GM21515 (cell line): Measurements from ENCODE around the gene KIAA0513.

Experiments
- ATAC-seq: cut with Tn5 transposase; IDR thresholded peaks from one replicate; pipeline ENCODE4 v1.9.1; 2021; ENCODE audit not compliant: unreplicated experiment

The KIAA0513 gene

DNA sequence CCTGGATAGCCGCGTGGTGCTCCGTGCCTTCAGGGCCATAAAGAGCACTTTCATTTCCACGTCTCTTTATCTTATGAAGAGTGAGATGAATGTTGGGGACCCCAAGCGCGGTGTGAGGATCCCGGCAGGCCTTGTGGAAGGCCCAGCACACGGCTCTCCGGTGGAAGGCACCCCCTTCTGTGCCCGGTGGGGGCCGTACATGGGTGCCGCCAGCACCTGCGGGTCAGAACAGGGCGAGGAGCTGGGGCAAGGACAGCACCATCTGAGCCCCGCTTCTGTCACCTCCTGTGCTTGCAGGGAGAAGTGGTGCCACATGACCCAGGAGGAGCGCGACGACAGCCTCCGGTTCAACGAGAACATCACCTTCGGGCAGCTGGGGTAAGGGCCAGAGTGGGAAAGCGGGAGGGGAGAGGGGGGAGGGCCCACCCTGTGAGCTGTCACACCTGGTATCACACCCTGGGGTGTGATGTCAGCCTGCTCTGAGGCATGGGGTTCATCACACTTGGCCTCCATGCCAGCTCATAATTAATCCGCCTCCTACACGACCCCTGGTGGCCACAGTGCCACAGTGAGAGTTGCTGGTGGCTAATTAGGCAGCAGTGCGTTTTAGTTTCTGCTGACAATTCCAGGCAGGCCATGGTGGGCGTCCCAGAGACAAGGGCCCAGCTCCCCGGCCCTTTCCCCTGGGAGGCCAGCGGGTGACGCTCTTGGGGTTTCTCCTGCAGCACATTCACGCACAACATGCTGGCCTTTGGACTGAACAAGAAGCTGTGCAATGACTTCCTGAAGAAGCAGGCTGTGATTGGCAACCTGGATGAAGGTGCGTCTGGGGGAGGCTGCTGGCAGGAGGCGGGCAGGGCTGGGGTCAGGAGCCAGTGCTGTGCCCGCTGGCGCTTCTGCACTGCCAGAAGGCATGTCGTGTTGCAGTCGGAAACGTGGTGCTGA is 59.0 kb downstream of the KIAA0513 start:
- no peak for ATAC-seq

DNA sequence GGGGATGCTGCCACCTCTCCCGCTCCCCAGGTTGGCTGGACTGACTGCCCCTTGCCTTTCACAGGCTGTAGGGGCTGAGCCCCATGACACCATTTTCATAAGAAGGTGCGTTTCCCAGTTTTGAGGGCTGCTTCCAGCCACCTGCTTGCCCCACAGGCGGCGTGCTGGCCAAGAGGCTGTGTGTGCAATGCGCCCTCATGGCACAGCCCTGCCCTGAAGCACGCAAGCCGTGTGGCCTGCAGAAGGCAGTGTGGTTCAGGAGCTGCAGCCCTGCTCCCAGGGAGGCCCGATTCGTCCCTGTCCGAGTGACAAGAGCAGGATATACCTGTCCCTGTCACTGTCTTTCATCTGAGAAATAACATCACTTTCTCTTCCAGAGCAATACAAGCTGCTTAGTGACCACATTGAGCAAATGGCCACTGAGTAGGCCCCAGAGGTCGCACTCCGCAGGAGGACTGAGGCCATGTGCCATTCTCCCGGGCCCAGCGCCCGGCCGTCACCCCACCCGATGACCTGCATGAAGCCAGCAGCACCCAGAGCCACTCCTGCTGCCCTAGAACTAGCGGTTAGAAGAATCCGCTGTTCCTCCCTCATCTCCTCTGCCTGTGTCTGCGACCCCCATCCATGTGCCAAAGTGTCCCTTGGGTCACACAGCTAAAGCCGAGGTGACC is 60.4 kb downstream of the KIAA0513 start:
- no peak for ATAC-seq

DNA sequence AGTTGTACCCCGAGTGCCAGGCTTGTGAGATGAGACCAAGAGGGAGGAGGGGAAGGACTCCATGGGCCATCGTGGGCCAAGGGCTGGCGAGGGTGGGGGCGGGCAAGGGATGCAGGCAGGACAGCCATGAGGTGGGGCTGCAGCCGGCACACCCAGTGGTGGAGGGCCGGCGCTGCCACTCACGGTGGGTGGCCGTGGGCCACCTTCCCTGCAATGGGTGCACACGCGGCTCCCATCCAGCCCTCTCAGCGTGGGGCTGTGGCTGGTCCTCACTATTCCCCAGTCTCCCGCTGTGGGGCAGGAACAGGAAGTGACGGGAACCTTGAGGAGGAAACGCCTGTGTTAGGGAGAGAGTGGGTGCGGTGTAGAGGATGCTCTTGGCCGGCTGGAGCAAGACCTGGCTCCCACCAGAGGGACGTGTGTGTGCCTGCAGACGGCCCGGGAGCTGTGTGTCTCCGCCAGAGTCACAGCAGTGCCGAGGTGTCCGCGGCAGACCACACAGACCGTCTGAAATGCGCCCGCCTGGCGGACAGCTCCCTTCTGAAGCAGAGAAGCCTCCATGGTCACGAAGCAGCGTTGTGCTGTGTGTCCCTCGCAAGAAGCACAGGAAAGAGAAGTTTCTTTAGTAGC is 61.1 kb downstream of the KIAA0513 start:
- no peak for ATAC-seq

DNA sequence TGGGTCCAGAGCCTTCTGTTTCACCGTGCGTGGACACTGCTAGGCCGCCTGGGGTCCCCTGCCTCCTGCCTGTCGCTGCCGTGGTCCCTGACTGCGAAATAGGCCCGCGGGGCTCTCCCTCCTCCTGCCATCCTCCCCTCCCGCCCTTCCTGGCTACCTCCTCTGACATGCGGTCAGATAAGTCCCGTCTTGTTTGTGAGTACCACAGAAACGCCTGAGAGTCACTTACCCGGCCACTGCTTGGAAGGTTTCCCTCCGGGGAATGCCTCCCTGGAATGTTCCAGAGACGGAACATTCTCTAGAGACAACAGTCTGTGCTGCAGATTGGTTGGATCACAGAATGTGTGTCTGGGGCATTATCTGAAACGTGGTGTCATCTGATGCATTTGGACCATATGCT is 61.9 kb downstream of the KIAA0513 start:
- ATAC-seq = no peak

DNA sequence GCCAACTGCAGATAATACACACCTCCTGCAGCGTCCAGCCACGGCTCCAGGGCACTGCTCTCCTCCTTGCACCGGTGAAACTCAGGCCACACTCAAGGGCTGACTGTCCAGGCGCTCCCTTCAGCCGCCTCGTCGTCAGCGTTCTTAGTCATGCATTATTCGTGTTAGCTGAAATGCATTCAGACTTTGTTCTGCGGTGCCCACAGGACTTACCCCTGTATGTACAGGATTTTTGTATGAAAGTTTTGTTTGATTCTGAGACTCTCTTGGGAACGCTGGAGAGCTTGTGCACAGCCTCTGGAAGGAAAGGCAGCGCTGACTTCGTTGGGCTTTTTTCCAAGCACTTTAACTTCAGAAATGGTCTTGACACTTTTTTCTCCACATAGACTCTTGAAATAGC is 62.6 kb downstream of the KIAA0513 start:
- no peak for ATAC-seq

DNA sequence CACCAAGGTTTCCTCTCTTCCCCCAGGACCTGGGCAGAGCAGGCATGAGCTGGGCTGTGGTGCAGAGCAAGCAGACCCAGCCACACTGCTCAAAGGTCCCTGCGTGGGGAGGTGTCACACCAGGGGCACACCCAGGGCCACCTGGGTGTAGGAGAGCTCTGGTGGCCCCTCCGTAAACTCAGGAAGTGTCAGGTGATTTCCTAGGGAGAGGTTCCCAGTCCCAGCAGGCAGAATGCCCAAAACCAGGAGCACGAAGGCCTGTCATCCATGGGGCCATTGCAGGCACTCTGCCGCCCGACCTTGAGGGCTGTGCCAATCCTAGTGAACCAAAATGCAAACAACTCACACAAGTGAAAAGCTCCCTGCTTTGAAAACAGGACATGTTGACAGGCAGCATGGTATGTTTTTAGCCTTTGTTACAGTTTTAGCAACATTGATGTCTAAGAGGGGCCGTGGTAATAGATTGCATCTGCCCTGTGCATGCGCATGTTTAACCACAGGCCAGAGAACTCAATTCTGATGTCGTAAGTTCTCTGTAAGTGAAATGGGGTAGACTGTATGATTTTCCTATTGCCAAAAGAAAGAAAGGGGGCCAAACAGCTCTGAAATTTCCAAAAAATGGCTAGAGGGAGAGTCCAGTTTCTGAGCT is 63.4 kb downstream of the KIAA0513 start:
- ATAC-seq = no peak

DNA sequence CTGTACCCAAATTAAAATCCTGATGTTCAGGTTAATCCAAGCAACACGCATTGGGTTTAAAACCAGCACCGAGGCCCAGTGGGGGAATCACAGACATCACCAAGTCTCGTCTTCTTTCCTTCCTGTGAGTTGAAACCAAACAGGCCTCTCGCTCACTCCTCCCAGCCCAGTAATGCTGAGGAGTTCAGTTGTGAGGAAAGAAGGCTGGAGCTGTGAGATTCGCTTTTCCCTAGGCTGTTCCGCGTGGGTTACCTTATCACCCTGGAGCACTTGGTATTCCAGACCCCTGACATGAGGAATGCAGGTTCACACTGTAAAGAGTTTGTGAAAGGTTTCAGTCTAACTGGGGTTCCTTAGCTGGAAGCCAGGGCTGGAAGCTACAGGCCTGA is 63.9 kb downstream of the KIAA0513 start:
- no peak for ATAC-seq

DNA sequence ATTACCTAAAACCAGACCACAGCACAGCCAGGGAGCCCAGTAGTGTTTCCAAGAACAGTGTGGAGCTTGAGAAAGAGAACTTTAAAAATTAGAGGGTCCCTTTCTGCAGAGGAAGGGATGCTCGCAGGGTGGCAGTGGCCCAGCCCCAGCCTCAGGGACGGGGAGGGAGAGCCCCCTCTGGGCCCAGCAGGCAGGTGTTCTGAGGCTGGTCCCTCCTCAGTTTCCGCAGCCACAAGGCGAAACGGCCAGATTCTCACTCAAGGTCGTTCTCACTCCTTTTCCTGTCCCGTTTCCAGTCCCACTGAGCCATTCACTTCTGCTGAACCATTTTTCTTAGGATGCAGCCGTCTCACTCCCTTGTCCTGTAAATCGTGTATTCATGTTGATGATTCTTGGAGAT is 64.7 kb downstream of the KIAA0513 start:
- no peak for ATAC-seq

DNA sequence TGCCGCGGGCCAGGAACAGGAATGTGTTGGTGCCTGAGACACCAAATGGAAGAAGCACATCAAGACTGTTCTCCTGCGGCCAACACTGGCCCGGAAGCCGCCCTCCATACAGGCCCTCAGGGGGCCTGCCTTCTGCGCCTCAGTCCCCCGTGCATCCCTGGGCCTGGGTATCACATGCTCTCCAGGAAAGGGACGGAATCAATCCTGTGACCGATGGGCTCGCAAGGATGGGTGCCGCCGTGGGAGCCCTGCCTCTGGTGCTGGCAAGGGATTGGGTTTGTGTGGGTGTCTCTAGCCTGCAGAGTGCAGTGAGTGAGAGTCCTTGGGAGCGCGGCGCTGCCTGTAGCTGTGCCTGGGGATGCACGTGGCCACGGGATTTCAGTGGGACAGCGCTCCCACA is 65.3 kb downstream of the KIAA0513 start:
- ATAC-seq = no peak

DNA sequence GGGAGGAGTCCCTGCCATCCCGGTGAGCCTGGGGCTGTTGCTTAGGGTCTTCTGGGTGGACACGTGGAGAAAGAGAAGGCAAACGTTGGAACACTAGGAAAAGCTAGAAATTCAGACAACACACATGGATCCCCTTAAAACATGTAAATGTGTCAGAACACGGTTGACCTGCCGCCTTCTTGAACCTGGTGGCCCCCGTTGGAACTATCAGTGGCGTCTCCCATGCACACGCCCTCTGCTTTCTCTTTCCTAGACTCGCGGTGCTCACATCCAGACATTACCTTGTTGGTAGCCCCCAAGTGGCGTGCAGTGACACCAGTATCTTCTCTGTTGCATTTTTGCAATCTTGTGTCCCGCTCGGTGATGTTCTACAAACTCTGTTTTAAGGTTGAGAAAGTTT is 66.1 kb downstream of the KIAA0513 start:
- no peak for ATAC-seq

DNA sequence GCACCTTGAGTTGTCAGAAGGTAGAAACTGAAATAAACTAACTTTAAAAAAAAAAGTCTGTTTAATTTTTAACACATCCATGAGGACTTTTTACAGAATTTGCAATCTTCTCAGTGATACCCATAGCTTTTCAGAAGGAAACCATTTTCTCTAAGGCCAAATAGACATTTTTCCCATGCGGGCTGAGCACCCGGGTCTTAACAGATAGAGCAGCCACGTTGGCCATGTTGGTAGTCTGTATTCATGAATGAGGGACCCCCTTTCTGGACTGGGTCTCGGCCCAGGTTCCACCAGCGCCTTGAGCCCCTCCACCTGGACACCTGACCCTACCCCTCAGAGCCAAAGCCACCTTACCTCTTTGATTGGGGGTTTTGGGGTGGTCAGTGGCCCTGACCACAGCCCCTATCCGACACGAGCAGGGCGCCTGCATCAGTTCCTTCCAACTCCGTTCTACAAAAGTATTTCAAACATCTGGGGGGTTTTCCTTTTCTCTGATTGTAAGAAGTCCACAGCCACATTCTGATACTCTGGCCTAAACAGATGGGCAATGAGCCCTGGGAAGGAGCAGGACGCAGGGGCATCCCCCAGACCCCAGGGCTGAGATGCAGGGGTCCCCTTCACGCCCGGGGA is 66.7 kb downstream of the KIAA0513 start:
- no peak for ATAC-seq

DNA sequence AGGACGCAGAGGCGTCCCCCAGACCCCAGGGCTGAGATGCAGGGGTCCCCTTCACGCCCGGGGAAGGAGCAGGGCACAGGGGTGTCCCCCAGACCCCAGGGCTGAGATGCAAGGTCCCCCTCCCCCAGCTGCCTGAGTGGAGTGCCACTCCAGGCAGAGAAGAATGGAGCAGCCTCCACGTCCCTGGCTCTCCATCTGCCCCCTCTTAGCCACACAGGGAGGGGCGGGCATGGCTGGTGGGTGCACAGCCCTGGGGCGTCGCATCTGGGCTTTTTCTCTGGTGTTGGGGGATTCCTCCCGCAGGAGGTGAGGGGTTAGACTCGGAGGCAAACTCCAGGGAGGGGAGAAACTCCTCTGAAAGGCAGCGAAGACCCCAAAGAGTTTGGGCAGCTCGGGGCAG is 67.2 kb downstream of the KIAA0513 start:
- ATAC-seq = no peak

DNA sequence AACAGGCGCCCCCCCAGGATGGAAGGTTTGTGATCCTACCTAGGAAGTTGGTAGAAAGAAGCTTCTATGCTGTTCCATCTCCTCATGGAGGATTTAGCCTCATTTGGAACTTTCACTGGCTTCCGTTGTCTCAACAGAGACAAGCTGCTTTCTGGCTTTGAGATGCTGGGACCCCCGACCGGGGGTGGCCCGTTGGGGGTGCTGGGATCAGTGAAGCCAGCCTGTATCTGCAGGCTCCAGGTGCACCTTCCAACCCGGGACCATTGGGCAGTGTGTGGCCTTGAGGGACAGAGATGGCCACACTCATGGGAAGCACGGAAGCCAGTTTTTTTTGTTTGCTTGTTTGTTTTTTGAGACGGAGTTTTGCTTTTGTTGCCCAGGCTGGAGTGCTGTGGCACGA is 69.3 kb downstream of the KIAA0513 start:
- no peak for ATAC-seq

DNA sequence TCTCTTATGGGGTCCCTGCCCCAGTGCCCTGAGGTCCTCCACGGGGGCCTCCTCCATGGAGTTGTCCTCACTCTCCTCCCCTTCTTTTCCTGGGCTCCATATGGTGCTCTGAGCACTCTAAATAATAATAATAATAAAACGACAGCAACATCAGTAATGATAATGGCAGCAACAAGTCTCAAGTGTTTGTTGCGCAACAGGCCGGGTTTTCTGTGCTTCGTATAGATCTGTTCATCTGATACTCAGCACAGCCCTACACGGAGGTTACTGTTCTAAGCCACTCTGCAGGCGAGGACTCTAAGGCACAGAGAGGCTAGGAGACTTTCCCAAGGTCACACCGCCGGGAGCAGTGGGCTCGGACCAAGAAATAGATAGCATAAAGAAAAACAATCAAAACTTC is 71.0 kb downstream of the KIAA0513 start:
- ATAC-seq = no peak

DNA sequence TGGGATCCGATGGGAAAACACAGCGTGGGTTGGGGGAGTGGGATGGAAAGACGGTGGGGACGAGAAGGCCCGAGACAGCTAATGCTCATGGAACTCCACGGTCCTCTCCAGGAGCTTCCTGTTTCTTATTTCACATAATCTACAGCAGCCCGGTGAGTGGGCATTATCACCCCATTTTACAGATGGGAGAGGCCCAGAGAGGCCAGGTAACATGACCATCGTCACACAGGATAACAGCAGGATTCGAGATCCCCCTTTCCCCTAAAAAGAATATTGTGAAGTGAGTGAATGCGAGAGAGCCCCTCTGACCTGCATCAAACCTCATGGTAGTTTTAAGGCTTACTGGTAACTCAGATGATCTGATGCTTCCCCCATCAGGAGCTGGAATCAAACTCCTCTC is 72.7 kb downstream of the KIAA0513 start:
- no peak for ATAC-seq

DNA sequence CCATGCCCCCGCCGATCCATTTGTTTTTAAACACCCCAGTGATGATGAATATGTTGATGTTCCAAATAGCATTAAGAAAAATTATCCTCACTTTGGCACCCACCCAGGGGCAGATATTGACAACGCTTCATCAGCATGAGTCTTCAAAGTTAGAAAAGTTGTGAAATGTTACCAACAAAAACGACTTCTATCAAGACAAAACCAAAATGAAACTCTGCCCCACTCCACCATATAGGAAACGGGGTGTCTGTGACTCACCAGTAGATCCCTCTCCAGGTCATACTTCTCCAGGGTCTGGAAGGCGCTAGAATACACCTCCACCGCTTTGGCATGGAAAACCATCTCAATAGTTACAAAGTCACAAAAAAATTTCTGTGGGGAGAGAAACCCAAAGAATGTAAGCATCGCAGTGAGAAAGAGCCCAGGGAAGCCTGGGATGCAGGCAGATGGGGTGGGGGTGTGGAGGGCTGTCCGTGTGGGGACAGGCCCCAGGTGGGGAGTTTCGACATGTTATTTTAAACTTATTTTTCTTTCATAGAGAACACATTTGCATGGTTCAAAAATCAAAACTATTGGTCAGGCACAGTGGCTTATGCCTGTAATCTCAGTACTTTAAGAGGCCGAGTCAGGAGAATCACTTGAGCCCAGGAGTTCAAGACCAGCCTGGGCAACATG is 74.5 kb downstream of the KIAA0513 start:
- ATAC-seq = no peak

DNA sequence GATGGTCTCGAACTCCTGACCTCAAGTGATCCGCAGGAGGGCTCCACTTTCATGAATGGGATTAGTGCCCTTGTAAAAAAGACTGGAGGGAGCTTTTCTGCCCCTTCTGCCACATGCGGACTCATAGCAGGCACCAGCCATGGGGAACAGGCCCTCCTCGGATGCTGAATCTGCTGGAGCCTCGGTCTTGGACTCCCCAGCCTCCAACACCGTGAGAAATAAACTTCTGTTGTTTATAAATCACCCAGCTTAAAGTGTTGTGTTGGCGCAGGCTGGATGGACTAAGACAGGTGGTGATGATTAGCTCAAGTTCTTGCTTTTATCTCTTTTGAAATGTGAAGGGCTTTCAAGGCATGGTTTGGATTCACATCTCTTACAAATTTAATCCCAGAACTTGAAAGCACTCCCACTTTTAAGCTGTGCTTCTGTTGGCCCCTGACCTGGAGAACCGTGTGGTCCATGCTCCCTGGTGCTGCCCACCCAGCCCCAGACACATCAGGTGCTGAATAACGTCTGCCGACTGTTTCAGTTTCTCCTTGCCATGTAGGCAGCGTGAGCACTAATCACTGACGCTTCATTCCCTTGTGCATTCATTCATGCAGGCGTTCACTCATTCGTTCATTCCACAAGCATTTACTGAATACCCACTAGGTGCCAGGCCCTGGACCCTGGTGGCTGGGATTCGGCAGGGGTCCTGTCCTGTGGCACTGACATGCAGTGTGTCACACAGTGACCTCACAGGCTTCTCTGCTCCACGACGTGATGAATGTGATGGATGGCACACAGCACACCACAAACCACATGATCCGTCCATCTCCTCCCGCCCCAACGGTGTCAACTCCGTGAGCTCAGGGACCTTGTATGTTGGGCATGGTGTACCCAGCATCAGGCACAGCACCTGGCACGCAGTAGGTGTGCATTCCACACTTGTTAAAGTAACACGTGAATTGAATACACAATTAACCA is 75.8 kb downstream of the KIAA0513 start:
- no peak for ATAC-seq

DNA sequence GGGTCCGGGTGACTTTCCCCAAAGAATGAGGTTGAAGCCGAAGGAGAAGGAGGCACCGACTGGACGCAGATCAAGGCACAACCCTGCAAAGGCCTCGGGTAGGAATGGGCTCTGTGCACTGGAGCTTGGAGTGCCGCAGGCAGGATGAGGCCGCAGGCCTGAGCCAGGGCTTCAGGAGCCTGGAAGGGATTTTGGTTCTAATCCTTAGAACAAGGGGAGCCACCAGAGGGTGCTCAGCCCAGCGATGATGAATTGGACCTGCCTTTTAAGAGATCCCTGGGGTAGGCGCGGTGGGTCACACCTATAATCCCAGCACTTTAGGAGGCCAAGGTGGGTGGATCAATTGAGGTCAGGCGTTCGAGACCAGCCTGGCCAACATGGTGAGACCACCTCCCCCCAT is 76.6 kb downstream of the KIAA0513 start:
- ATAC-seq = no peak

DNA sequence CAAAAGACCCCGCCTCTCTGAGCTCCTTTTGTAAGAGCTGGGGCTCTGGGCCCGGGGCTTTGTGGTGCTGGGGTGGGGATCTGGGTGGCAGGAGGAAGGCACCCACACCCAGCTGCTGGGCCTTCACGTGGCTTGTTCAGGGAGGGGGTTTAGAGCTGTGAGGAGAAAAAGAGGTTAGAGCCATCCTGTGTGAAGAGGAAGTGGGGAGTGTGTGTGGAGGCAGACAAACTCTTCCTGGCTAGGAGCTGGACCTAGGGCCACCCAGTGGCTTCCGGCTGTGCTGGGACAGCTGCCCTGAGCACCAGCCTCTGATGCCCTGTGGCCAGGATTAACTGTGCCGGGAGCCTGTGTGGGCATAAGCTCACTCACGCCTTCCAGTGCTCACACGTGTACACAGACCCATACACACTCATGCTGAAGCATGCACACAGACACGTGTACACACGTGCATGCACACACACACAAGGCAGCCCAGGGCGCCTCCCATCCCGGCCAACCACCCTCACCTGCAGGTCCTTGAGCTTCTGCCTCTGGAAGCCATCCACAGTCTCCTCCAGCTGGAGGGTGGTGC is 77.3 kb downstream of the KIAA0513 start:
- ATAC-seq = peak; percentile 54
